Measurements from ENCODE around the gene CLDN9. TPM values are rescaled to one million over a fixed set of nuclear protein-coding genes. Genes with fewer than 3 reads are reported as not detected.

The CLDN9 gene
- total and polyA plus RNA-seq, 9 of the 15 experiments (the other 6 are each of a cell fraction or from before 2014, with no cell fraction given), result 0.12 to 0.44 (median 0.22) TPM; not detected in 4

DNA sequence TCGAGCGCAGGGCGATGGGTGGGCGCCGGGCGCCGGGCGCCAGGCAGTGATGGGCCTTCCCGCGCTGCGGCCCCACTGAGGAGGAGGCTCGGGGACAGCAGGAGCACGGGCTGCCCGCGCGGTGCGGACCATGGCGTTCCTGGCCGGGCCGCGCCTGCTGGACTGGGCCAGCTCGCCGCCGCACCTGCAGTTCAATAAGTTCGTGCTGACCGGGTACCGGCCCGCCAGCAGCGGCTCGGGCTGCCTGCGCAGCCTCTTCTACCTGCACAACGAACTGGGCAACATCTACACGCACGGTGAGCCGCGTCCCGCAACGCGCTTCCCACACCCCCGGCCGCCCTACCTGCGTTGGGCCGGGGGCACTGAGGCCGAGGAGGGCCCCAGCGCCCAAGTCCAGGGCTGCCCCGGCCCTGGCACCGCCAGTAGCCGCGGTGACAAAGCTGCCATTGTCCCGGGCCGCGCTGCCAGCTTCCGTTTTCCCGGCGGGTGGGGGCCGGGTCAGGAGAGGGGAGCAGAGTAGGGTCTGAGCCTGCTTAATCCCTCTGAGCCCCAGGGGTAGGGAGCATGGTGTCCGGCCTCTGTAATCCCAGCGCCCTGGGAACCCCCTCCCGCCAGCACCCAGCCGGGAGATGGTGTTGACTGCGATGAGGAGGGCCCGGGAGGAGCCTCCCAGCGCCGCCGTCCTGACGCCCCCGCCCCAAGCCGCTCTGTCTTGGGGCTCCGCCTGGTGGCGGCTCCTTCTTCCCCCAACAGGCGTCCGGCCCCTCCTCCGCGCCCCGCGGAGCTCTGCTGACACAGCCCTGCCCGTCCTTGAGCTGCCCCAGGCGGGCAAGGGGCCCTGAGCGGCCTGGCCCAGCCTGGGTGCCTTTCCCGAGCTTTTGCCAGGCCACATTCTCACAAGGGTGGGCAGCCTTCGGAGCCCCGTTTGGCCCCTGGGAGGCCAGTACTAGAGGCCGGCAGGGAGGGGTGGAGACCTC, 42.9 kb upstream of the CLDN9 start (continued):
- TF ChIP-seq, protein P1, sequence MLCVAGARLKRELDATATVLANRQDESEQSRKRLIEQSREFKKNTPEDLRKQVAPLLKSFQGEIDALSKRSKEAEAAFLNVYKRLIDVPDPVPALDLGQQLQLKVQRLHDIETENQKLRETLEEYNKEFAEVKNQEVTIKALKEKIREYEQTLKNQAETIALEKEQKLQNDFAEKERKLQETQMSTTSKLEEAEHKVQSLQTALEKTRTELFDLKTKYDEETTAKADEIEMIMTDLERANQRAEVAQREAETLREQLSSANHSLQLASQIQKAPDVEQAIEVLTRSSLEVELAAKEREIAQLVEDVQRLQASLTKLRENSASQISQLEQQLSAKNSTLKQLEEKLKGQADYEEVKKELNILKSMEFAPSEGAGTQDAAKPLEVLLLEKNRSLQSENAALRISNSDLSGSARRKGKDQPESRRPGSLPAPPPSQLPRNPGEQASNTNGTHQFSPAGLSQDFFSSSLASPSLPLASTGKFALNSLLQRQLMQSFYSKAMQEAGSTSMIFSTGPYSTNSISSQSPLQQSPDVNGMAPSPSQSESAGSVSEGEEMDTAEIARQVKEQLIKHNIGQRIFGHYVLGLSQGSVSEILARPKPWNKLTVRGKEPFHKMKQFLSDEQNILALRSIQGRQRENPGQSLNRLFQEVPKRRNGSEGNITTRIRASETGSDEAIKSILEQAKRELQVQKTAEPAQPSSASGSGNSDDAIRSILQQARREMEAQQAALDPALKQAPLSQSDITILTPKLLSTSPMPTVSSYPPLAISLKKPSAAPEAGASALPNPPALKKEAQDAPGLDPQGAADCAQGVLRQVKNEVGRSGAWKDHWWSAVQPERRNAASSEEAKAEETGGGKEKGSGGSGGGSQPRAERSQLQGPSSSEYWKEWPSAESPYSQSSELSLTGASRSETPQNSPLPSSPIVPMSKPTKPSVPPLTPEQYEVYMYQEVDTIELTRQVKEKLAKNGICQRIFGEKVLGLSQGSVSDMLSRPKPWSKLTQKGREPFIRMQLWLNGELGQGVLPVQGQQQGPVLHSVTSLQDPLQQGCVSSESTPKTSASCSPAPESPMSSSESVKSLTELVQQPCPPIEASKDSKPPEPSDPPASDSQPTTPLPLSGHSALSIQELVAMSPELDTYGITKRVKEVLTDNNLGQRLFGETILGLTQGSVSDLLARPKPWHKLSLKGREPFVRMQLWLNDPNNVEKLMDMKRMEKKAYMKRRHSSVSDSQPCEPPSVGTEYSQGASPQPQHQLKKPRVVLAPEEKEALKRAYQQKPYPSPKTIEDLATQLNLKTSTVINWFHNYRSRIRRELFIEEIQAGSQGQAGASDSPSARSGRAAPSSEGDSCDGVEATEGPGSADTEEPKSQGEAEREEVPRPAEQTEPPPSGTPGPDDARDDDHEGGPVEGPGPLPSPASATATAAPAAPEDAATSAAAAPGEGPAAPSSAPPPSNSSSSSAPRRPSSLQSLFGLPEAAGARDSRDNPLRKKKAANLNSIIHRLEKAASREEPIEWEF (CRISPR knock-in tag; IDR thresholded peaks at IDR 0.05), result no peak
- no peak for TF ChIP-seq CHD2 (IDR thresholded peaks at IDR 0.05; ENCODE audit: low read depth, low read length)
- TF ChIP-seq, protein P2, sequence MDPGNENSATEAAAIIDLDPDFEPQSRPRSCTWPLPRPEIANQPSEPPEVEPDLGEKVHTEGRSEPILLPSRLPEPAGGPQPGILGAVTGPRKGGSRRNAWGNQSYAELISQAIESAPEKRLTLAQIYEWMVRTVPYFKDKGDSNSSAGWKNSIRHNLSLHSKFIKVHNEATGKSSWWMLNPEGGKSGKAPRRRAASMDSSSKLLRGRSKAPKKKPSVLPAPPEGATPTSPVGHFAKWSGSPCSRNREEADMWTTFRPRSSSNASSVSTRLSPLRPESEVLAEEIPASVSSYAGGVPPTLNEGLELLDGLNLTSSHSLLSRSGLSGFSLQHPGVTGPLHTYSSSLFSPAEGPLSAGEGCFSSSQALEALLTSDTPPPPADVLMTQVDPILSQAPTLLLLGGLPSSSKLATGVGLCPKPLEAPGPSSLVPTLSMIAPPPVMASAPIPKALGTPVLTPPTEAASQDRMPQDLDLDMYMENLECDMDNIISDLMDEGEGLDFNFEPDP (CRISPR knock-in tag; IDR thresholded peaks at IDR 0.05), result no peak
- peak; percentile 80 for TF ChIP-seq FUS (optimal IDR thresholded peaks at IDR 0.05; ENCODE audit: low read depth, low read length)
- no peak for TF ChIP-seq ZNF589 (CRISPR knock-in tag; IDR thresholded peaks at IDR 0.05; ENCODE audit: low read depth)
- TF ChIP-seq ZNF232 (CRISPR knock-in tag; IDR thresholded peaks at IDR 0.05), result no peak
- no peak for TF ChIP-seq POLR3G (IDR thresholded peaks at IDR 0.05; ENCODE audit: extremely low read depth, insufficient read length, insufficient replicate concordance)
- TF ChIP-seq RBM15 (IDR thresholded peaks at IDR 0.05; ENCODE audit: insufficient read depth, low read length), result no peak
- TF ChIP-seq, protein P3, sequence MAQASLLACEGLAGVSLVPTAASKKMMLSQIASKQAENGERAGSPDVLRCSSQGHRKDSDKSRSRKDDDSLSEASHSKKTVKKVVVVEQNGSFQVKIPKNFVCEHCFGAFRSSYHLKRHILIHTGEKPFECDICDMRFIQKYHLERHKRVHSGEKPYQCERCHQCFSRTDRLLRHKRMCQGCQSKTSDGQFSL (CRISPR knock-in tag; IDR thresholded peaks at IDR 0.05), result 0 out of 2 replicates have a peak, but pooled peaks have one; percentile 24
- TF ChIP-seq, protein P3 (tag; IDR thresholded peaks at IDR 0.05), result 0 out of 4 replicates have a peak, but pooled peaks of 1 of the 2 experiments have one; percentile 13
- TF ChIP-seq, protein P4, sequence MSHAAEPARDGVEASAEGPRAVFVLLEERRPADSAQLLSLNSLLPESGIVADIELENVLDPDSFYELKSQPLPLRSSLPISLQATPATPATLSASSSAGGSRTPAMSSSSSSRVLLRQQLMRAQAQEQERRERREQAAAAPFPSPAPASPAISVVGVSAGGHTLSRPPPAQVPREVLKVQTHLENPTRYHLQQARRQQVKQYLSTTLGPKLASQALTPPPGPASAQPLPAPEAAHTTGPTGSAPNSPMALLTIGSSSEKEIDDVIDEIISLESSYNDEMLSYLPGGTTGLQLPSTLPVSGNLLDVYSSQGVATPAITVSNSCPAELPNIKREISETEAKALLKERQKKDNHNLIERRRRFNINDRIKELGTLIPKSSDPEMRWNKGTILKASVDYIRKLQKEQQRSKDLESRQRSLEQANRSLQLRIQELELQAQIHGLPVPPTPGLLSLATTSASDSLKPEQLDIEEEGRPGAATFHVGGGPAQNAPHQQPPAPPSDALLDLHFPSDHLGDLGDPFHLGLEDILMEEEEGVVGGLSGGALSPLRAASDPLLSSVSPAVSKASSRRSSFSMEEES (CRISPR knock-in tag; IDR thresholded peaks at IDR 0.05), result no peak
- no peak for TF ChIP-seq GTF2F1 (IDR thresholded peaks at IDR 0.05; ENCODE audit: low read depth, low read length)
- no peak for TF ChIP-seq XRCC4 (IDR thresholded peaks at IDR 0.05; ENCODE audit: extremely low read depth, insufficient read depth, insufficient read length)
- no peak for TF ChIP-seq MTA2 (IDR thresholded peaks at IDR 0.05; ENCODE audit: low read depth)
